HG03558 (cell line): Measurements from ENCODE around the gene C1QA.
"Not testable (repeated sequence)": the region's sequence is repeated elsewhere in the genome, so short reads cannot be mapped to it uniquely, and the experiment has no call there.

Experiments used
- ATAC-seq: cut with Tn5 transposase; IDR thresholded peaks from one replicate; pipeline ENCODE4 v1.9.1; 2021; ENCODE audit warnings: moderate number of reproducible peaks; ENCODE audit not compliant: unreplicated experiment; ENCODE audit errors: extremely low read depth

The C1QA gene

DNA sequence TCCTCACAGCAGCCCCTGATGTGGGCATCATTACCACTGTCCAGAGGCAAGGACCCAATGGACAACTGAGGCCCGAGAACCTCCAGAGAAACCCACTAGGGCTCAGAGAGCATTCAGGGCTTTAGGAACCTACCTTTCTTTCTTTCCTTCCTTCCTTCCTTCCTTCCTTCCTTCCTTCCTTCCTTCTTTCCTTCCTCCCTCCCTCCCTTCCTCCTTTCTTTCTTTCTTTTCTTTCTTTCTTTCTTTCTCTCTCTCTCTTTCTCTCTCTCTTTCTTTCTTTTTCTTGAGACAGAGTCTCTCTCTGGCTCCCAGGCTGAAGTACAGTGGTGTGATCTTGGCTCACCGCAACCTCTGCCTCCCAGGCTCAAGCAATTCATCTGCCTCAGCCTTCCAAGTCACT, 32.4 kb downstream of the C1QA start:
- not testable (repeated sequence) for ATAC-seq

DNA sequence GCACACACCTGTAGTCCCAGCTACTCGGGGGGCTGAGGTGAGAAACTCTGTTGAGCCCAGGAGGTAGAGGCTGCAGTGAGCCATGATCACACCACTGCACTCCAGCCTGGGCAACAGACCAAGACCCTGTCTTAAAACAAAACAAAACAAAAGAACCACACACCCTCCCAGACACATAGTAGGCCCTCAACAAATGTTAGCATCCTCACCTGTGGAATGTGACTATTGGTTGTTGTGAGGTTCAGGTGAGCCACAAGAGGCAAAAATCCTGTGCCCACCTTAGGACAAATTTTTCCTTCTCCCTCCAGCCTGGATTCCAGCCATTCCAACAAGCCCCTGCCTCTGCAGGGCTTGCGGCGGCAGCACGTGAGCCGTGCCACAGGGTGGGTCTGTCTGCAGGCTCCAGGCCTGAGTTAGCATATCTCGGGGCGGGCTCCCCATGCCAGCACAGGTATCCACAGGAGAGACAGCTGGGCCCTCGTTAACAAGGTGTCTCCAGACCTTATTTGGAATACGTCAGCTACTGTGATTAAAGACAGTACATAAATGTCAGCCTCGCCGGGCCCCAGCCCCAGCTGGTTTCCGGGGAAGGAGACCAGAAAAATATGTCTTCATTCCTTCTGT, 34.0 kb downstream of the C1QA start:
- ATAC-seq = no peak

DNA sequence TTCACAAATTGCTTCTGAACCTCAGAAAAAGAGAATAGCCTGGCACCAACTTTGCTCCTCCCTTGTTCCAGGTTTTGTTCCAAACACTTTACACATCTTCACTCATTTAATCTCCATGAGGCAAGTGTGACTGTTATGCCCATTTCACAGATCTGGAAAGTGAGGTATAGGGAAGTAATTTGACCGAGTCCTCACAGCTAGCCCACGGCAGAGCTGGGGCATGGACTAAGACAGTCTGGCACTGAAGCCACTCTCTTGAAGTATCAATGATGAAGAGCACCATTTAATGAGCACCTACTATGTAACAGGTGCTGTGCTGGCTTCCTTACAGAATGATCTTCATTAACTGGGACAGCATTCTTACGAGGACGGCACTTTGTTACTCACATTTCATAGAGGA, 35.6 kb downstream of the C1QA start:
- no peak for ATAC-seq

DNA sequence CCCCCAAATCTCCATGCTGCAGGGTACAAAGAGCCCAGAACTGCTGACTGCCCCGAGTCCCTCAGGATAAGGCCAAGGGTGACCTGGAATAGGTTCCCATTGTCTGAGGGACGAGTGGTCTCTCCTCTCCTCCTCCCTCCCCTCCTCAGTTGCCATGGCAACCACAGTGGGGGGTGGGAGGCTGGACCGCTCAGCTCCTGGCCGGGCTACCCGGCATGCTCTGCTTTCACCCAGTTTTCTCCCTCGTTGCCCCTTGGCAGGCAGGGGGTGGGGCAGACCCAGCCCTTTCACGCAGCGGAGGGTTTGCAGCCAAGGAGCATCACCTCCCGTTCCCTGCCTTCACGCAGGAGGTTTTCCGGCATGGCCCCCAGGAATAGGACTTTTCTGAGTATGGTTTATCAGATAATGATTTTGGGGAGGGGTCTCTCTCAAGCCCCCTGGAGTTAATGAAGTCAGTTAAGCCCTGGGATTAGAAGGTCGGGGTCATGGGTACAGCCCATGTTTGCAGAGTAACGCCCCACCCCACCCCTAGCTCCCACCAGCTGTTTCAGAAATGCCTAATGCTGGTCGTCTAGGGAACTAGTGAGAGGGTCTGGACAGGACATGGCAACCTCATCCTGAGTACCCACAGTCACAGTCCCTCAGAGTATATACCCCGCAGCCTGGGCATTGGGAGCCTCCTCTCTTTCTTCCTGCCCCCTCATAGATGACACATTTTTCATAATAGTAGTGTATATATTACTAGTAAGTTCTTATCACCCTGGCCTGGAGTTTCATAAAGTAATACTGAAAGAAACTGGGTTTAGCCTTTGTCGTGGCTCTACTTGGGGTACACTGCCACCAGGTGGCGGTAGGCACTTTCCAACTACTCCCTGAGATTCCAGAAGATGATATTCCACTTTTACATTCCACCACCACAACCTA, 37.3 kb downstream of the C1QA start:
- no peak for ATAC-seq

DNA sequence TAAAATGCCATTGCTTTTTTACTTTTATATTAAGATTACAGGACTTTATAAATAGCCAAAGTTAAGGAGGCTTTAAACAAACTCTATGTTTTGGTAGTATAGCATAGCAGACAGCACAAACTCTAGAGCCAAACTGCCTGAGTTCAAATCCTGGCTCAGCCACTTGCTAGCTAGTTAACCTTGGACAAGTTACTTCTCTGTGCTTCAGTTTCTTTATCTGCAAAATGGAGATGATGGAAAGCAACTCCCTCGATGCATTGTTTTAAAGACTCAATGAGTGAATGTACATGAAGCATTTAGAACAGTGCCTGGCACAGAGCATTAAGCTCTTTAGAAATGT, 38.0 kb downstream of the C1QA start:
- no peak for ATAC-seq

DNA sequence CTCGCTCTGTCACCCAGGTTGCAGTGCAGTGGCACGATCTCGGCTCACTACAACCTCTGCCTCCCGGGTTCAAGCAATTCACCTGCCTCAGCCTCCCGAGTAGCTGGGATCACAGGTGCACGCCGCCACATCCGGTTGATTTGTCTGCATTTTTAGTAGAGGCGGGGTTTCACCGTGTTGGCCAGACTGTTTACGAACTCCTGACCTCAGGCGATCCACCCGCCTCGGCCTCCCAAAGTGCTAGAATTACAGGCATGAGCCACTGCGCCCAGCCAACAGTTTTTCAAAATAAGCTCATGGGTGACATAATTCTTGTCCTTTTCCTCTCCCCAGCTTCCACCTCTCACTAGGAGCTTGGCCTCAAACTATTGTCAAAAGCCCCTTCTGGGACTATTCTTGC, 39.7 kb downstream of the C1QA start:
- not testable (repeated sequence) for ATAC-seq

DNA sequence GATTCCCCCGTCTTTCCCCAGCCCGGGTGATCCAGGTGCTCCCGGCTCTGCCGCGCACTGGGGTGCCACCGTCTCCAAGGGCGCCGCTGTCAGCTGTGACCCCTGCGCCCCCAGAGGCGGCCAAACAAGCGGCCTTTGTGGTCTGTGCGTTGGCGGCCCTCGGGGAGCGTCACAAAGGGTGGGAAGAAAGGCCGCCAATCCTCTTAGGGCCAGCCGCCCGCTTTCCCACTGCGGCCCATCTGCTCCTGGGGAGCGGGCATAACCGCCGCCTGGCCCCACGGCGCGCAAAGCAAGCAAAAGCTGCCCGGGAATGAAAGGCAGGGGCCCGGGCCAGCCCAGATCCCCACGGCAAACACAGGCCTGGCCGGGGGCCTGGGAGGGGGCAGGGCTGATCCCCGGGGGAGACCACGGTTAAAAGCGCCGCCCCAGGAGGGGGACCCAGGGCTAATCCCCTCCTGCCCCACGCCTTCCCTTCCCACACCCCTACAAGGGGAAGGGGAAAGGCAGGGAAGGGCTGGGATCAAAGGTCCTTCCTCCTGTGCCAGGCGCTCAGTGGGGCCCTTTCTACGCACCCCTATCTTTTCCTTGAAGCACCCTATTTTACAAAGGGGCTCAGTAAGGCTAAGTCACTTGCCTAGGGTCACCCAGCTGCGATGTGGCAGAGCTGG, 40.6 kb downstream of the C1QA start:
- ATAC-seq = no peak

DNA sequence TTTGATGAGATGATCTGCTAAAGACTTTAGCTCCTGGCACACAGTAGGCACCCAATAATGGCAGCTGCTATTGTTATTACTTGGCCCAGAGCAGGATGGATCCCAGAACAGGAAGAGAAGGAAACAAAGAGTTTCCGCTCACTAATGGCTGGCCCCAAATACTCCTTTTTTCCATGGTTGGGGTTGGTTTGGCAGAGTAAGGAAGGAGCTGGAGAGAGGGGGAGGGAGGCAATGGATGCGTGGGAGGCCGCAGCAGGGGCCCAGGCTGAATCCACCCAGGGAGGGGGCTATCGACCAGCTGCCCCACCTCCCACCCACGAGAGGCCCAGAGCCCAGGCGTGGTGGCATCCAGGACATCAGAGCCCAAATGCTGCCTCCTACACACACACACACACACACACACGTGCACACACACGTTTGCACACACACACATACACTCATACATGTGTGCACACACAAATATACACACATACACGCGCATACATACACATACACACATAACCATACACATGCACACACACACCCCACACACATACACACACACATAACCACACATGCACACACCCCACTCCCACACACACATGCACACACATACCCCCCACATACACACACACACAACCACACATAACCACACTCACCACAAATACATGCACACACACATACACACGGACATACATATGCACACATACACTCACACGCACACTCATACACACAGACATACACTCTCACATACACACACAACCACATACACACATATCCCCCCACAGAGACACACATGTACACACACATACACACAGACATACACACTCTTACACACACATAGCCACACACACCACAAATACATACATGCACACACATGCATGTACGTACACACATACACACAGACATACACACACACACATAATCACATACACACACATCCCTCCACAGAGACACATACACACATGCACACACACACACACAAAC, 41.8 kb downstream of the C1QA start:
- no peak for ATAC-seq

DNA sequence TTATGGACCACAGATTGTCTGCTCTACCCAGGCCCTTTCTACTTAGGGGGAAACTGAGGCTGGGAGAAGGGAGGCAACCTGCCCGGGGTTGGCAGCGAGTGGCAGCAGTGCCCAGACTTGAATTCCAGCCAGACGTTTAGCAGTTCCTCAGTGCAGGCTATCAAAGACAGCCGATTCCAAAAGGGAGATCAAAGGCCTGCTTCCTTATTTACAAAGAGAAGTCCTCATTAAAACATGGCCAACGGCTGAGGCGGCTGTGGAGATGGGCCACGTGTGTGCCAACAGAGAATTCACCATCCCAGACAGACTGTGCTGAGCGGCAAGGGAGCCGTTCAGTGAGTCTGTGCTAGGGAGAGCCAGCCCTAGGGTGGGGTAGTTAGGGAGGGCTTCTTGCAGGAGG, 44.3 kb downstream of the C1QA start:
- ATAC-seq = no peak

DNA sequence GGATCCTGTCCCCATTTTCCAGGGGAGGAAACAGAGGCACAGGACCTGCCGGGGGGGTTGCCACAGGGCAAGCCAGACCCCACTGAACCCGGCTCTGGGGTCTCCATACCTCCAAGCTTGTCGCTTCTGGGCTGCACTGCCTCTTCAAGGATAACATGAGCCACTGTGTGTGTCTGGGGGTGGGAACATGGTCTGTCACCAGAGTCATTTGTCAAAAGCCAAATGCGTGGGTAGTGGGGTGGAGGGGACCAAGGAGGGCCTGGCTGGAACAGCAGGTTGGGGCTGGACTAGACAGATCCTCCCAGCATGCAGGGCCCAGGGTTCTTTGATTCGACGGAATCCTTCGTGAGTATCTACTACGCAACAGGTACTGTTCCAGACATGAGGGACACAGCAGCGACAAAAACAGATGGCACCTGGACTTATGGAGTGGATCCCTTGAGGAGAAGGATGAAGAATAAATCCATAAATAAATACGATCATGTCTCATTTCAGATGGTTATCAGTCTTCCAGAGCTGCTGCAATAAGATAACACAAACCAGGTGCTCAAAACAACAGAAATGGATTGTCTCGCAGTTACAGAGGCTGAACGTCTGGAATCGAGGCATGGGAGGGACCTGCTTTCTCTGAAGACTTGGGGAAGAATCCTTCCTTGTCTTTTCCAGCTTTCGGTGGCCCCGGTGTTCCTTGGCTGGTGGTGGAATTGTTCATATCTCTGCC, 45.3 kb downstream of the C1QA start:
- ATAC-seq = no peak

DNA sequence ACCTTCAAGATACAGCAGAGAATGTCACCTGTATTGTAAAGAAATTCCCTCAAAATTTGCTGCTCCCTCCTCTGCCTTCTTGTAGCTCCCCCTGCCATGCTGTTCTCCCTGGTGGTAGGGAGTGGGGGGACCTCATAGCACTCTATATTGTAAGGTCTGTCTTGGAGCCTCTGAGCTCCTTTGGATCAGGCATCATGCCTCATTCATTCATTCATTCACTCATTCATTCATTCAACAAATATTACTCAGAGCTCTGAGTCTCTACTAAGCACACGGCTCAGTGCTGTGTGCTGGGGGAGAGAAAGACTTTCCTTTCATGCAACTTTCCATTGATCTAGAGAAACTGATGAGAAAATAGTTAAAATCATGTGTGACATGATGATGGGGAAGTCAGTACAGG, 47.1 kb downstream of the C1QA start:
- ATAC-seq = no peak

DNA sequence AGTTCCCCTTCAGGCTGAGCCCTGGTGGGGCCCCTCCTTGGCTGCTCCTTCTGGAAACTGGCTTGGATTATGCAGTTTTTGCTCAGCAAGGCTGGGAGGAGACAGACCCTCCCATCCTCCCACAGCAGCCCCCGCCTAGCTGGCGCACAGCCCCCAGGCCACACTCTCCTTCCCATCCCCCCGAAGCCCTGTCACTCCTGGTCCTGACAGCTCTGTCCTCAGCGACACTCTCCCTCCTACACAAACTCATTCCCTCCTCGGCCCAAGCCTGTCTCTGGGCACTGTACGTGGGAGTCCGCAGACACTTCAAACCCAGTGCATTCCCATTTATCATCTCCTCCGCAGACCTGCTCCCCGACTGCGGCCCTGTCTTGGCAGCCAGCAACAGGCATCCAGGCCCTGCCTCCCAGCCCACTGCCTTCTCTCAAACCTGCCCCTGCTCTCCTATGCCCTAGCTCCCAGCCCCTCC, 49.2 kb downstream of the C1QA start:
- ATAC-seq = no peak

DNA sequence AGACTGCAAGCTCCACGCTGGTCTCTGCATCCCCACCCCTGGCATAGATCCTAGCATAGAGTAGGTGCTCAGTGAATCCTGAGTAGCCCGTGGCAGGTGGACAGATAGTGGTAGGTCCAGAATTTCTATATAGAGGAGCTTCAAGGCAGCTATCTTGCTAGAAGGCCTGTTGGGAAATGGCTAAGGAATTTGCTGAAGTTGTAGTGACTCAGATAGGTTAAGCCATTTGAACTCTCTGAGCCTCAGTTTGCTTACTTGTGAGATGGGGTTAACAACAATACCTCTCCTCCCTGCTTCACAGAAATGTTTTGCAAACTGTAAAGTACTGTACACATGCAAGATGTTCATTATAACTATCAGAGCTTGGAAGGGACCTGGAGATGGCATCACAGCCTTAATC, 50.8 kb downstream of the C1QA start:
- ATAC-seq = no peak

DNA sequence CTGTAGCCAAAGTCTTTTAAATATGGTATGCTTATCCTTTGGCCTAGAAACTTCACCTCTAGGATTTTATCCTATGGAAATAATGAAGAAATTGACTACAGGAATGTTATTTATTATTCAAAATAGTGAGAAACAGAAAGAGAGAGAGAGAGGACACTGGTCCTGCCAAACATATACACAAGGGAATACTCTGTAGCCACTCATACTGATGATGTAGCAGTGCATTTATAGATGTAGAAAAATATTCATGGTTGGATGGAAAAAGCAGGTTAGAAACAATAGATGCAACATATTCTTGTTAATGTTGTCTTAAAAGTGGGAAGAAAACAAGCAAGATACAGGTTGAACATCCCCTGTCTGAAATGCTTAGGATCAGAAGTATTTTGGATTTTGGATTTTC, 52.0 kb downstream of the C1QA start:
- no peak for ATAC-seq
